OCI-LY3 (cell line): ENCODE data around the gene C16orf74.

Experiments
- H2AFZ ChIP-seq: fragments of 200-600, 300-600 bp; shearing (Covaris generic); 2 replicates; pipeline ENCODE4 v1.6.0; 2014; ENCODE audit warnings: antibody characterized with exemption, low read depth, low read length
- H3K27ac ChIP-seq: fragments of 200-600, 300-600 bp; sonication (generic); 2 replicates; pipeline ENCODE4 v1.5.1; 2014; ENCODE audit warnings: mild to moderate bottlenecking, low read length, moderate library complexity, mixed read lengths
- H3K27me3 ChIP-seq: fragments of 200-600, 300-600 bp; sonication (generic); 2 replicates; pipeline ENCODE4 v1.6.1; 2014; ENCODE audit warnings: low read depth, low read length, mixed read lengths
- H3K36me3 ChIP-seq: fragments of 200-600, 300-600 bp; sonication (generic); replicated peaks from 2 replicates; pipeline ENCODE3; 2014; ENCODE audit warnings: low read depth, low read length, mixed read lengths
- H3K4me1 ChIP-seq: fragments of 300-600, 200-600 bp; sonication (generic); 2 replicates; pipeline ENCODE4 v1.6.1; 2014; ENCODE audit warnings: low read length, mixed read lengths
- H3K4me2 ChIP-seq: fragments of 200-600, 300-600 bp; sonication (generic); 2 replicates; pipeline ENCODE4 v1.6.1; 2014; ENCODE audit warnings: low read length, mixed read lengths
- H3K4me3 ChIP-seq: fragments of 300-600, 200-600 bp; sonication (generic); 2 replicates; pipeline ENCODE4 v1.5.1; 2014; ENCODE audit warnings: antibody characterized with exemption, mild to moderate bottlenecking, low read length, moderate library complexity
- H3K79me2 ChIP-seq: fragments of 300-600, 200-600 bp; shearing (Covaris generic); 2 replicates; pipeline ENCODE4 v1.6.1; 2014; ENCODE audit warnings: mild to moderate bottlenecking, low read length, mixed read lengths
- H3K9ac ChIP-seq: fragments of 300-600, 200-600 bp; shearing (Covaris generic); 2 replicates; pipeline ENCODE4 v1.6.0; 2014; ENCODE audit warnings: mild to moderate bottlenecking, low read length, moderate library complexity
- H3K9me3 ChIP-seq: fragments of 200-600, 300-600 bp; shearing (Covaris generic); 2 replicates; pipeline ENCODE4 v1.6.1; 2014; ENCODE audit warnings: low read length, mixed read lengths; ENCODE audit not compliant: insufficient read depth
- H4K20me1 ChIP-seq: fragments of 200-600, 300-600 bp; sonication (generic); 2 replicates; pipeline ENCODE4 v1.6.1; 2016; ENCODE audit warnings: low read length, mixed read lengths; ENCODE audit not compliant: insufficient read depth
- CTCF ChIP-seq: fragments of 200-600, 300-600 bp; sonication (generic); IDR thresholded peaks from 2 replicates; pipeline ENCODE4 v1.5.1; 2014; ENCODE audit warnings: antibody characterized with exemption, low read length, low read depth
- EZH2phosphoT487 ChIP-seq: fragments of 200-600 bp; shearing (Covaris generic); IDR thresholded peaks from 2 replicates; pipeline ENCODE4 v1.6.1; 2018; ENCODE audit warnings: antibody characterized with exemption, mixed run types, low read depth

The C16orf74 gene

GRCh38 chr16:85697431-85697830, 53.5 kb downstream of the C16orf74 start:
- no peak overlapping the region for H2AFZ ChIP-seq
- no peak overlapping the region for H3K4me3 ChIP-seq
- H3K4me2 ChIP-seq: no peak overlapping the region
- H3K79me2 ChIP-seq: no peaks in the 10 kb centered on the region
- H3K36me3 ChIP-seq: no peaks in the 10 kb centered on the region
- H3K9me3 ChIP-seq: no peaks in the 10 kb centered on the region
- H3K27me3 ChIP-seq: peaks cover 42% of the 10 kb centered on the region
- no peaks in the 10 kb centered on the region for H4K20me1 ChIP-seq
- H3K27ac ChIP-seq: no peak overlapping the region
- TF ChIP-seq CTCF (no peak), EZH2phosphoT487 (no peak)
- no peak overlapping the region for H3K9ac ChIP-seq
- no peaks in the 10 kb centered on the region for H3K4me1 ChIP-seq

- no peak overlapping the region for H3K4me3 ChIP-seq
- no peaks in the 10 kb centered on the region for H3K36me3 ChIP-seq
- no peaks in the 10 kb centered on the region for H4K20me1 ChIP-seq
- no peaks in the 10 kb centered on the region for H3K4me1 ChIP-seq
- H3K9ac ChIP-seq: no peak overlapping the region
- TF ChIP-seq CTCF: no peak
- TF ChIP-seq EZH2phosphoT487: no peak
- peaks cover 41% of the 10 kb centered on the region for H3K27me3 ChIP-seq
- no peak overlapping the region for H3K27ac ChIP-seq
- H3K9me3 ChIP-seq: no peaks in the 10 kb centered on the region
- H3K4me2 ChIP-seq: no peak overlapping the region
- H3K79me2 ChIP-seq: no peaks in the 10 kb centered on the region
- H2AFZ ChIP-seq: no peak overlapping the region
Measured at GRCh38 chr16:85696781-85697180, 54.1 kb downstream of the C16orf74 start.

GRCh38 chr16:85695196-85696128, 55.4 kb downstream of the C16orf74 start:
- no peak overlapping the region for H3K9ac ChIP-seq
- no peak overlapping the region for H2AFZ ChIP-seq
- peaks cover 40% of the 10 kb centered on the region for H3K27me3 ChIP-seq
- H3K79me2 ChIP-seq: no peaks in the 10 kb centered on the region
- TF ChIP-seq CTCF (no peak), EZH2phosphoT487 (no peak)
- no peaks in the 10 kb centered on the region for H3K4me1 ChIP-seq
- H3K27ac ChIP-seq: no peak overlapping the region
- no peak overlapping the region for H3K4me2 ChIP-seq
- H3K4me3 ChIP-seq: no peak overlapping the region
- H3K36me3 ChIP-seq: no peaks in the 10 kb centered on the region
- H4K20me1 ChIP-seq: no peaks in the 10 kb centered on the region
- H3K9me3 ChIP-seq: no peaks in the 10 kb centered on the region

GRCh38 chr16:85690469-85691064, 60.3 kb downstream of the C16orf74 start:
- Histone ChIP-seq H3K4me1 (peaks cover 10% of the 10 kb centered on the region), H3K4me3 (no peak overlapping the region), H3K9me3 (no peaks in the 10 kb centered on the region), H4K20me1 (no peaks in the 10 kb centered on the region), H3K4me2 (no peak overlapping the region), H3K36me3 (peaks cover 12% of the 10 kb centered on the region), H3K79me2 (peaks cover 17% of the 10 kb centered on the region), H3K9ac (no peak overlapping the region), H3K27ac (no peak overlapping the region), H2AFZ (no peak overlapping the region), H3K27me3 (0 out of 2 replicates have a peak, but pooled peaks cover 11% of the 10 kb centered on the region)
- TF ChIP-seq CTCF: no peak
- TF ChIP-seq EZH2phosphoT487: no peak
